AG04449 (cell line): ENCODE results near the gene PCDHAC2.

Experiments
- CTCF ChIA-PET: fragments of 350-600 bp; formaldehyde crosslinking; extraction: SDS; loops from one replicate; lab custom pipeline; 2021; ENCODE audit warnings: antibody characterized with exemption; lab: Yijun Ruan, JAX
- POLR2A ChIA-PET: fragments of 400-600, 350-600 bp; formaldehyde crosslinking; extraction: SDS; loops from one replicate; lab custom pipeline; 2020; ENCODE audit warnings: antibody characterized with exemption, inconsistent platforms; lab: Yijun Ruan, JAX
- DNase-seq: peaks from one replicate; pipeline ENCODE4 v3.0.0-alpha.2; 2010; ENCODE audit warnings: low read depth, low spot score
- H3K4me3 ChIP-seq: 2 replicates; pipeline ENCODE4 v1.5.1; 2011; ENCODE audit warnings: low read depth, mild to moderate bottlenecking, control low read depth, low read length
- TF ChIP-seq, protein P1 (sequence below): IDR thresholded peaks from one replicate; pipeline ENCODE4 v1.5.1; 2011; ENCODE audit warnings: mild to moderate bottlenecking, moderate library complexity, low read length, control low read depth, inconsistent platforms; ENCODE audit not compliant: insufficient read depth; ENCODE audit errors: missing control alignments

PCDHAC2 gene

DNA sequence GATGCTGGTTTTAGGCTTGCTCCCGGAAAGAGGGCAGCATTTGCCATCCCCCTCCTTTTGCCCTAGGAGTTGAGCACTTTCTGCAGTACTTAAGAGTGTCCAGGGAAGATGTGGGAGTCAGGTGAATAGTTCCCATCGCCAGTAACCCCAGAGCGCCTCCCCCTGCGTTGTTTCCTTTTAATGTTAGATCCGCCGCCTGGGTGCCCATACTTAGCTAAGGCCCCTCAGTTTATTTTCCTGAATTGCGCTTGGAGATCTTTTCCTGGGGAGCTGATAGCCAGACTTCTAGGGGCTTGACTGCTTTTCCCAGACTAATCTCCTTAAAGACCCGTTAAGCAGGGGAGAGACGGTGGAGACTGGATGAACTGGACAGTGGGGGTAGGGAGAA, 377 bp upstream of the PCDHAC2 start:
- TF ChIP-seq, protein P1, sequence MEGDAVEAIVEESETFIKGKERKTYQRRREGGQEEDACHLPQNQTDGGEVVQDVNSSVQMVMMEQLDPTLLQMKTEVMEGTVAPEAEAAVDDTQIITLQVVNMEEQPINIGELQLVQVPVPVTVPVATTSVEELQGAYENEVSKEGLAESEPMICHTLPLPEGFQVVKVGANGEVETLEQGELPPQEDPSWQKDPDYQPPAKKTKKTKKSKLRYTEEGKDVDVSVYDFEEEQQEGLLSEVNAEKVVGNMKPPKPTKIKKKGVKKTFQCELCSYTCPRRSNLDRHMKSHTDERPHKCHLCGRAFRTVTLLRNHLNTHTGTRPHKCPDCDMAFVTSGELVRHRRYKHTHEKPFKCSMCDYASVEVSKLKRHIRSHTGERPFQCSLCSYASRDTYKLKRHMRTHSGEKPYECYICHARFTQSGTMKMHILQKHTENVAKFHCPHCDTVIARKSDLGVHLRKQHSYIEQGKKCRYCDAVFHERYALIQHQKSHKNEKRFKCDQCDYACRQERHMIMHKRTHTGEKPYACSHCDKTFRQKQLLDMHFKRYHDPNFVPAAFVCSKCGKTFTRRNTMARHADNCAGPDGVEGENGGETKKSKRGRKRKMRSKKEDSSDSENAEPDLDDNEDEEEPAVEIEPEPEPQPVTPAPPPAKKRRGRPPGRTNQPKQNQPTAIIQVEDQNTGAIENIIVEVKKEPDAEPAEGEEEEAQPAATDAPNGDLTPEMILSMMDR, result no peak
- no peak for DNase-seq
- ChIA-PET POLR2A (no interaction called here), CTCF (no interaction called here)
- peak overlapping the region; percentile 46 for H3K4me3 ChIP-seq

- H3K4me3 ChIP-seq, result no peak overlapping the region; the same call in 1 of the 2 replicates
- TF ChIP-seq, protein P1, result no peak
- ChIA-PET POLR2A (no interaction called here), CTCF (no interaction called here)
- DNase-seq, result no peak
These were observed 1.1 kb downstream of the PCDHAC2 start for GRCh38 chr5:140967226-140967893.

DNA sequence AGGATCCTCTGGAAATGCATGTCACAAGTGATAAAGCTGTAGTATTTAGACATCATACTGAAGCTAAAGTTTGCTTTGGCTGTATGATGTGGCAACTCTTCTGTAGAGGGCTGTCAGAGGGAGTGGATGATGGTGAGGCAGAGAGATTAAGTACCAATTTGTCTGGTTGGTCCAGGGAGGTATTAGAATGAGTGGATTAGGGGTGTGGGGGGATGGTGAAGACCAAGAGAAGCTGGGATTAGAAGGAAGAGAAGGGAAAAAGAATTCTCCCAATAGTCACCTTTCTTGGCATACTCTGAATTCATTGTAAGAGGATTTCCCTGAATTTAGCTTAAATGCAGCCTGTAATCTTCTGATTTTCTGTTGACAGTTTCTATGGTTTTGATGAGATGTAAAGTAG, 3.6 kb downstream of the PCDHAC2 start:
- ChIA-PET POLR2A (no interaction called here), CTCF (no interaction called here)
- DNase-seq, result no peak
- H3K4me3 ChIP-seq, result no peak overlapping the region
- TF ChIP-seq, protein P1, result no peak

GRCh38 chr5:140973550-140973949, 7.3 kb downstream of the PCDHAC2 start:
- no peak overlapping the region for H3K4me3 ChIP-seq
- ChIA-PET CTCF (no interaction called here), POLR2A (no interaction called here)
- DNase-seq, result no peak
- TF ChIP-seq, protein P1, result no peak

GRCh38 chr5:140977003-140977402, 10.7 kb downstream of the PCDHAC2 start:
- no peak for DNase-seq
- ChIA-PET POLR2A (no interaction called here), CTCF (no interaction called here)
- TF ChIP-seq, protein P1, result no peak
- H3K4me3 ChIP-seq, result no peak overlapping the region

DNA sequence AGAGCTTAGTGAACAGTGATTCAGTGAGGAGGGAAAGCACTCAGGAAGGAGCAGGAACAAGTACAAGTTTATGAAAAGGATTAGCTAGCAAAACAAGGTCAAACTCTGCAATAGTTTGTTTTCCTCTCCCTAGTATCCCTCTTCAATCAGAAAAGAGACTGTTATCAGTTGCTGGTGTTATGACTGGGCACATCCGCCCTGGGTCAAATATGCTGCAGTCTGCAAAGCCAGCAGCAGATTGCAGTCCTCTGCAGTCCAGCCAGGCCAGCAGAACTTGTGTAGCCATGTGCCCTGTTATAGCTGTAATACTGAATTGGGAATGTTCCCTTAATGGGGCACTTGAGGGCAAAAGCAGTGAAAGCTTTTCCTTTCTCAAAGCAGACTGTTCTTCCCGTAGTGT, 12.0 kb downstream of the PCDHAC2 start:
- CTCF ChIA-PET, result no interaction called here
- H3K4me3 ChIP-seq, result no peak overlapping the region
- POLR2A ChIA-PET, result no interaction called here
- TF ChIP-seq, protein P1, result no peak
- no peak for DNase-seq
